Measurements from ENCODE around the gene CFAP100.
A peak's percentile ranks its signal among the peaks of the same experiment; 100 is the strongest.

The CFAP100 gene

DNA sequence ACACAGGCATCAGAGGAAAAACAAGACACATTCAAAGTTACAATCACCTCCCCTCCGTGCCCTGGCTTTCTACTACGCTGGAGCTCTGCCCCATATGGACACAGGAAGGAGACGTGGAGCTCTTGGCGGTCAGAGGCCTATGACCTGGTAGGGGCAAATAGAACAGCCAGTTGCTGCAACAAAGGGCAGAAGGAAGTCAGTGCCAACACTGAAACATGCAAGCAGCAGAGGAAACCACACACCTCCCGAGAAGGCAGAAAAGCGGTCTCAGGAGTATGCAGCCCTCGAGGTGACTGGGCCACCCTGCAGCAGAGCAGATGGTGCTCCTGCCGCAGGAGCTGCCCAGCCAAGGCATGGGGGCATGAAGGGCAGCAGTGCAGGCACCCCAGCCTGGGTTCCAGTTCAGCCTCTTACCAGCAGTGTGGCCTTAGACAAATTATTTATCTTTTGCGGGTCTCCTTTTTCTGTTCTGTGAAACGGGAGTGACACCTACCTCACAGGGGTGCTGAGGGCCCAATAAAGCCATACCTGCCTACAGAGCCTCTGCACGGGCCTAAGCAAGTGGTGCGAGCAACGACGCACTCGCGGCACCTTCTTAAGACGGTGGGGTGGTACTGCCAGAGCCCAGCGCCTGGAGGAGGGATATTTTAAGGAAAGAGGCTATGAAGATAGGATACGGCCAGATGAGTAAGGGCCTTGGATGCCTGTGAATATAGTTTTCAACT is 72.3 kb downstream of the CFAP100 start:
- DNase-seq, result no peak

DNA sequence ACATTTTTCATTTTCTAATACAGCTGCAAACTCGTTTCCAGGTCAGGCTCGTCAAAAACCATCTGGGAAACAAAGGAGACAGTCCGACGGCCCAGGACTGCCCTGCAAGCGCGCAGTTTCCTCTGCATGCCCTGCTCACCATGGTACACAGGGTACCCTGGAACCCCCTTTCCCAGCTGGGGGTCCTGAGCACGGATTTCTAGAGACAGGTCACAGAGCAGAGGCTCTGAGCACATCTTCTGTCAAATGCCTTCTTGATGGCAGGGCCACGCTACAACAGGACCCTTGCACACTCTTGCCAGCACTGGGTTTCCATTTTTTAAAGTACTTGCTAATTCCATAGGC is 72.9 kb downstream of the CFAP100 start:
- DNase-seq, result no peak

DNA sequence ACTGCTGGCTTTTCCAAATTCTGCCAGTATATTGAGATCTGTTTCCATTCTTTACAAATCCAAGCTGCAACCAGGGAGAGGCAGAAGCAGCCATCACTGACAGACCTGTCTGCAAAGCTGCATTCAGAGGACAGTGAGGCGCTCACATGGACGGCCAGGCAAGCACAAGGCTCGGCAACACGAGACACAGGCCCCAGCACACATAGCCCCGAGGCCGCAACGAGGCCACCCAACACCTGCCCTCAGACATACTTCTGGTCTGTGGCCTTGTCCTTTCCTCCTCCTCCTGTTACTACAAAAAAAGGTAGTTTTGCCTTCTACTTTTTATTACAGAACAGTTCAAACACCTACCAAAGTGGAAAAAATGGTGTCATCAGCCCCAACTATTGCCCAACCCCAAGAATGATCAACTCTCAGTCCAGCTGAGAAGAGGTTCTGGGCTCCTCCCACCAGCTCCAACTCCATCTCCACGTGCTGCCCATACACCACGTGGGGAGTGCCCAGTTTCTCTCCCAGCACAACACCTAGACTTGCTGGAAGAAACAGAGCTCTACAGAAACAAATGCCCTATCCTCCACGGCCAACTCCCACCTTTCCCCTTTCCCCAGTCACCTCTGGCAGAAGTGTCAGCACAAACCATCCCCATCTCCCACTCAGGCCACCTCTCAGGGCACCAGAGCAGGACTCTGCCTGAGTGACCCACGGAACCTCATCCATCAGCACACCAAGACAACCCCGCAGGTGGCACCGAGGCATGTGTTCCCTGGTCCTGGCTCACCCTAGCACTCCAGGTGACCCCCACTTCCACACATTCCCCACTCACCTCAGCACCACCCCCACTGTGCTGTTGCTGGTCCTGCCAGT is 73.6 kb downstream of the CFAP100 start:
- no peak for DNase-seq

DNA sequence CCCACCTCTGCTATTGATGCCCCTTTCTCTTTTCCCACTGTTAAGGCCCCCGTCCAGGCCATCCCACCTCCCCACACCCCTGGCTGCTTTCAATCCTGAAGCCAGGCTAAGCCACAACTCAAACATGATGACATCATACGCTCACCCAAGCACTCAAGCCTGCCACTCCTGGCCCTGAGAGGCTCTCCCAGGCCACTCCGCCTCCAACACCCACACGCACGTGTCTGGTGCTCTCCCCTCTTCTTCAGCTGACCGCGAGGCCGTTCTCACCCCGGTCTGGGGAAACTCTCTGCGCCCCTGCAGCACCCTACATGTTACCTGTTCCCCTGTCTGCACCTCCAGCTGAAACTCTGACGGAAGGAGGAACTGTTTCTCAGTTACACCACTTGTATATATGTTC is 74.8 kb downstream of the CFAP100 start:
- DNase-seq, result no peak

DNA sequence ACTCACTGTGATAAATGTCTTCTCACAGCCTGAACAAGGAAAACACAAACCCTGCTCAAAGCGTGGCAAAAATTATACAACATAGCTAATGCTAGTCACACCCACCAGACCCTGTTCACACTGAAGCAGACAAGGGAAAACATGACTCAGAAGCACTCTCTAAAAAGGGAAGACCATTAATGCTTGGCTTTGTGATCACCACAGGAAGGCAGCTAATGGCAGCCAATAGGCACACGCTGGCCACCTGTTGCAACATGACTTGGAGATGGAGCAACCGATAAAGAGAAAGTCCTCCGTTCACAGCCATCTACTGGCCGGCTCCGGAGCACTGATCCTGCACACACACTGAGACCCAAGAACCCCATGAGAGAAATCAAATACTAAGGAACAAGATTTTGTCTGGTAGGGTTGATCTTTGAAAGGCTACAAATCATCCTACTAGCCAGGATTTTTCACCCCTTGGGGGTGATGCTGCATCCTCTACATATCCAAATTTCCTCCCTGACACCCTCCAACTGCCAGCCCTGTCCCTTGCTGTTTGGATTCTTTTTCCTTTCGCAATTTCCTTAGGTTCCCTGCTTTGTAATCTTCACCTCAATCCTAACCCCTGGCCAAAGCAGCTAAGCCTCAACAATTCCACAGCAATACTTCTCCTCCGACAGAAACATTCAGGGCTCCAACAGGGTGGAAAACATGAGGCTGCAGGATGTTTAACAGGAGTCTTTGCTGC is 77.7 kb downstream of the CFAP100 start:
- peak; percentile 48 for DNase-seq

DNA sequence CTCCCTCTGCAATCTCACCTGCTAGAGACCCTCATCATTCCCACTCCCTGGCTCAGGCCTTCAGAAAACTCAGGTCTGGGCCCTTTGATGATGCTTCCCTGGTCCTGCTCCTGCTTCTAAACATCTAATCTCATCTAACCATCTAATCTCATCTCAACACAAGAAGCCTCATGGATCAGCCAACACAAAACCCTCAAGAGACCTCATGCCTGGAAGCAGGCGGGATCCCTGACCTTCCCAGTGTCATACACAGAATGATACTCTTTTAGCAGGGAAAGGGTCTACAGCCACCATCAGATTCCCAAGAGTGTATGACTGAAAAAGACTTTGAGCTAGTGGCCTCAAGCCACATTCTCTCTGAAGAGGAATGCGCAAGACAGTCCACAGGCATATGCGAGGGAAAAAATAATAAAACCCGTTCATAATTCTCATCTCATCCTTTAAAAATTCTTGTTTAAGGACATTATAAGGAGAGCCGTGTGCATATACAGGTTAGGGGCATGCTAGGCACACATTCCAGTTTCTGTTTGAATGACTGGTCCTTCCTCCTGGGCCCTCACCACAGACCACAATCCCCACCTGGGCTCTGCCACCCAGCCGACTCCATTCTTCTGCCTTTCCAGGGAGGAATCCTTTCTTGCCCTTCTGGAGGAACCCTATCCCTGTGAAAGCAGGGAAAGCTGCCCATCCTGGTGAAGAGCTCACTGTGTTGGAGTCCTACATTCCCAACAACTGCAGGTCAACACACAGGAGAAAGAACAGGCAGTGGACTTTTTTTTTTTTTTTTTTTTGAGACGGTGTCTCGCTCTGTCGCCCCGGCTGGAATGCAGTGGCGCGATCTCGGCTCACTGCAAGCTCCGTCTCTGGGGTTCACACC is 78.8 kb downstream of the CFAP100 start:
- no peak for DNase-seq

DNA sequence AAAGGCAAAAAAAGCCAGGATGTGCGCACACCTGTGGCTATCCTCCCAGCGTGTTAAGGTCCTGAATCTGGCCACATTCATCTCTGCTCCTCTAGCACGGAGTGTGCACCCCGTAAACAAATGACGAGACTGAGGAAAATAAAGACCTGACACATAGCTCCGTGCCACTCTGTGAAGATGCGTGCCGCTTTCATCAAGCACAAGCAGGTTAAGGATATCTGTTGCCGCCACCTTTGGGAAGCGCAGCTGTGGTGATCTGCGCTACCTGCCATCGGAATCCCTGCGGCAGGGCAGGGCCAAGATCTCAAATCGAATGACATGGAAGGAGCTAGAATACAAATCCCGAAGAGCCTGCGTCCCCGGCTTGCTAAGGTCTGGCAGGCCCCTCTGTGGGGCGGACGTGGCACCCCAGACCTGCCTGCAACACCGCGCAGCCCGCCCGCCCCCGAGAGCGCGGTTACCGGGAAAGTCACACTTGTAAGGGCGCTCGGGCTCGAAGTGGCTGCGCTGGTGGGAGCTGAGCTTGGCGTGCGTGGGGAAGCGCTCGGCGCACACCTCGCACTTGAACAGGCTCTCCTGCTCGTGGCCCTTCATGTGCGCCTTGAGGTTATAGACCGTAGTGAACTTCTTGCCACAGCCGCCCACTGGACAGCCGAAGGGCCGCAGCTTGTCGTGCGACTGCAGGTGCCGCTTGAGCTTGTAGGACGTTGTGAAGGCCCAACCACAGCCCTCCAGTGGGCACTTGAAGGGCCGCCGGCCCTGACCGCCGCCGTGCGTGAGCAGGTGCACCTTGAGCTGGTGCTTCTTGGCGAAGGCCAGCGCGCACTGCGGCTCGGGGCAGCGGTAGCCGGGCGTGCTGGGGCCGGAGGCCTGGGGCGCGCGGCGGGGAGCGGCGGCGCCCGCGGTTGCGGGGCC is 80.0 kb downstream of the CFAP100 start:
- peak; percentile 22 for DNase-seq

DNA sequence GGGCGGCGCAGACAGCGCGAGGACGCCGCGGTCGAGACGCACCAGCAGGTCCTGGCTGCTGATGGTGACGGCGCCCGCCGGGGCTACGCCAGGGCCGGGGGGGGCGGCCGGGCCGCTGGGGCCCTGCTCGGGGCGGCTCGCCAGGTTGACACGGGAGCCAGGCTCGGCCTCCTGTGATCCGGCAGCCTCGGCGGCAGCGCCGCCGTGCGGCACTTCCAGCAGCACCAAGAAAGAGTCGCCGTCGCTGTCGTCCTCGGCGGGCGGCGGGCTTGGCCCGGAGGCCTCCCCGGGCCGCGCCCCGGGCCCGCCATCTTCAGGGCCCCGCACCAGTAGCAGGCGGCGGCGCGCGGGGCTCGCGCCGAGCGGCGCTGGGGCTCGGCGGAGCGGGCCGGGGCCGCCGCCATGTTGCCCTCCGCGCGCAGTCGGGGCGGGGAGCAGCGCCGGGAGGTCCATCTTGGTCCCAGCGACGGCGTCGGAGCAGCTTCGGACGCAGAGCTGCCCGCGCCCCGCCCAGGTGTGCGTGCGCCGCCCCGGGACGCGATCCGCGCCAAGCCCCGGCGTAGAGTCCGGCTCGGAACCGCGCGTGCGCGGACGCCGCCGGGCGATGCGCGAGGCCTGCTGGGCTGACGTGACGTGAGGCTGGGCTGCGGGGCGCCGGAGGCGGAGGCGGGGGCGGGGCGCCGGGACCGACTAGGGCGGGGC is 80.9 kb downstream of the CFAP100 start, which contains the start of gene ZXDC:
TSS of gene ZXDC (minus strand) at position 479 of the 702 bp plus-strand sequence. CDS start at position 453, 26 bp downstream.
- peak; percentile 77 for DNase-seq

DNA sequence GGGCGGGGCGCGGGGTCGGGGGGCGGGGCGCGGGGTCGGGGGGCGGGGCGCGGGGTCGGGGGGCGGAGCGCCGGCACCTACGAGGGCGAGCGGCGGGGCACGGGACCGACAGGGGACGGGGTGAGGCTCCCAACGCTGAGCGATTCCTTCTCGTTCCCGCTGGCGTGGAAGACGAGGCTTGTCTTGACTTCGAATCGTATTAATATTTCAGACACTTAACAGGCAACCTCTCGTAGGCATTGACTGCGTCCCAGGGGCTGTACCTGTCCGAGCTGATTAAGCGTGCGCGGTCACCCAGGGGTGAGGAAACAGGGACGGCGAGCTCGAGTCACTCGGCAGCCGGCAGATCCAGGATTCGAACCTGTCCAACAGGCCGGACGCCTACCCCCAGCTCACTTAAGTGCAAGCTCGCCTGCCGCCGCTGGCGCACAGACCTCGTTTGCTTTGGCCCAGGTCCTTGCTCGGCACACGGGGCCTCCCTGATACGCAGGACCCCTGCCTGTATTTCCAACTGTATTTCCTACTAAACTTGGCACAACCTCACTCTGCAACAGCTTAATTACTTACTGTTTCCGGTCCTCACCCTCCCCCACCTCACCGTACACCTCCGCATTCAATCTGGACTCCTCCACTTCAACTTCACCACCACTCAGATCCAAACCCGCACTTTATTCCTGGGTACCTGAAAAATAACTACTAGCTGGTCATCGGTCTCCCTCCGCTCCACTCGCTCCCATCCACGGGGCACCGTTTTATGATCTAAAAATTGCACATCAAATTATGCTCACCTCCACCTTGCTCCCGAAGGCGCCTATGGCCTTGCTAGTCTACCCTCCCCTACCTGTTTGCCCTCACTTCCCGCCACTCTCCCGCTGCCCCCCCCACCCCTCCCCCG is 81.7 kb downstream of the CFAP100 start:
- DNase-seq, result peak; percentile 25

DNA sequence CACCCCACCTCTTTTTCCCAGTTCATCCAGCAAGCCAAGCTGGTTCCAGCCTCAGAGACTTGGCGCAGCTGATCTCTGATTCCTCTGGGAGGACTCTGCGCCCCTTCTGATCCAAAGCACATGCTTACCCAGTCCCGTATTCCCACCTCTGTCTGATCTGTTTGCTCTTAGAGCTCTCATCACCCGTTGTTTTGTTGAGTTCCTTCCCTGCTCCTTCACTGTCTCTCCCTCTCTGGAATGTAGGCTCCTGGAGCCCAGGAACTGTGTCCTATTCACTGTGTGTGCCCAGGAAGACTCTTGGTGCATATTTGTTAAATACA is 82.3 kb downstream of the CFAP100 start:
- no peak for DNase-seq

DNA sequence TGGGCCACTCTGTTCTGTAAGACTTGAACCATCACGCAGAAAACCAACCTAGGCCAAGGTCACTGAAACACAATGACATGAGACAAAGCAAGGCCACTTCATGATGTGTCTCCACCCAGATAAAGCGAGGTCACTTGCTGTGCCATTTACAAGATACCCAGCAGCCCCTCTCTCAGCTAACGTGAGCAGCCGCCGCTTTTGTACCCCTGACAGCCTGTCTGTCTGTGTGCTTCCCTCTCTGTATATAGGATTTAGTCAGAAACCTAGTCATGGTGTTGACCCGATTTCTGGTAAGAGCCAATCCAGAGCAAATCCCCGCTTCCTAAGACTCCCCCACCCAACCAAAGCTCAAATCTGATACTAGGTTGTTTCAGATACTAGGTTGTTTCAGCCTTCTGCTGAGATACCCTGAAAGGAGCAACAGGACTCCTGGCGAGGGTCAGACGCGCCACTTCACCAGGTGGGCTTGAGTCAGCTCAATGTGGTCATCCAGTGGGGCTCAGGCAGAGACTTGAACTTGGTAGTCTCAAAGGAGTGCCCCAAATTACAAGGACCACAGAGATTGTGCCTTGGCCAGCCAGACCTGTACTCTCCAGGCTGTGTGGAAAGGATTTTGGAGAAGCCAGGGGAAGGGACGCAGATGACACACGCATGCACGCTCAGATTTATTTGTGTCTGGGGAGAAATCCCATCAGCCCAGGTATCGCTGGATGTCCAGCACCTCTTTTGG is 84.0 kb downstream of the CFAP100 start:
- DNase-seq, result no peak

DNA sequence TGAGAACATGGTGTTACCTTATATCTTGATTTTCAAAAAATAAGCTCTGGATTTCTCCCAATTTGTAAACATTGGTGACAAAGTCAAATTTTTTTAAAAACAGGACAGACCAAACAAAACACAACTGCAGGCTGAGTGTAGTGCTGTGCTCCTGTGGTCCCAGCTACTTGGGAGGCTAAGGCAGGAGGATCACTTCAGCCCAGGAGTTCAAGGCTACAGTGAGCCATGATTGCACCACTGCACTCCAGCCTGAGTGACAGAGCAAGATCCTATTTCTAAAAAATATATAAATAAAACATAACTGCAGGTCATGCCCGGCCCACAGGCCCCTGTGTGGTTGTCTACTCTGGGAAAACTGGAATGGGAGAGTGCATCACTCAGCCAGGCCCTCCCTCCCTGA is 84.9 kb downstream of the CFAP100 start:
- no peak for DNase-seq

DNA sequence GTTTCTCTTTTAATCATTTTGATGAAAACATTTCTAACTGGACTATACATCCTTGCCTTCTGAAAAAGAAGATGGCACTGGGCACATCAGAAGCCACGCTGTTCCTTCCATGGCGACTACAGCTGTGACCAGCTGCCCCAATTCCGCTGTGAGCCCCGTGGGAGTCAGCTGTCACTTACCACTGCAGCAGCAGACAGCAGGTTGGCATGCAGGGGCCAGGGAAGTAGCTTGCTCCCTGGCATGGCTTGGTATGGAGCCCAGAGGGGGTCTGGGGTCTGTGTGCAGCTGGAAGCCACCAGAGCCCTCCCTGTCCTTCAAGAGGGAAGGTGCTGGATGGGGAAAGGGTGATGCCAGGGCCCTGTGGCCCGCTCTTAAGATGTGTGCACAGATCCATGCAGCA is 85.5 kb downstream of the CFAP100 start:
- DNase-seq, result no peak

DNA sequence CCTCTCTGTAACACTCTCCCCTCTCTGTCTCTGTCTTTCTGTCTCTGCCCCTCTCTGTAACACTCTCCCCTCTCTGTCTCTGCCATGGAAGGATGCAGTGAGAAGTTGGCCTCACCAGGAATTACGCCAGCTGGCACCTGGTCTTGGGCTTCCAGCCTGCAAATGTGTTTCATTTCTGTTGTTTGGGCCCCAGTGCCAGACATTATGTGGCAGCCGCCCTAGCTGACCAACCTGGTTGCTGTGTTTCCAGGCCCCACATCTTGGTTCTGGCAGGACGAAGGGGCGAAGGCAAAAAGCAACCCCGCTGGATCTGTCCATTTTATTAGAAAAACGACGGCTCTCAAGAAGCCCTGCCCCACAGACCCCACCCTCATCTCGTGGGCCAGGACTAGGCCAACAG is 86.2 kb downstream of the CFAP100 start:
- no peak for DNase-seq

DNA sequence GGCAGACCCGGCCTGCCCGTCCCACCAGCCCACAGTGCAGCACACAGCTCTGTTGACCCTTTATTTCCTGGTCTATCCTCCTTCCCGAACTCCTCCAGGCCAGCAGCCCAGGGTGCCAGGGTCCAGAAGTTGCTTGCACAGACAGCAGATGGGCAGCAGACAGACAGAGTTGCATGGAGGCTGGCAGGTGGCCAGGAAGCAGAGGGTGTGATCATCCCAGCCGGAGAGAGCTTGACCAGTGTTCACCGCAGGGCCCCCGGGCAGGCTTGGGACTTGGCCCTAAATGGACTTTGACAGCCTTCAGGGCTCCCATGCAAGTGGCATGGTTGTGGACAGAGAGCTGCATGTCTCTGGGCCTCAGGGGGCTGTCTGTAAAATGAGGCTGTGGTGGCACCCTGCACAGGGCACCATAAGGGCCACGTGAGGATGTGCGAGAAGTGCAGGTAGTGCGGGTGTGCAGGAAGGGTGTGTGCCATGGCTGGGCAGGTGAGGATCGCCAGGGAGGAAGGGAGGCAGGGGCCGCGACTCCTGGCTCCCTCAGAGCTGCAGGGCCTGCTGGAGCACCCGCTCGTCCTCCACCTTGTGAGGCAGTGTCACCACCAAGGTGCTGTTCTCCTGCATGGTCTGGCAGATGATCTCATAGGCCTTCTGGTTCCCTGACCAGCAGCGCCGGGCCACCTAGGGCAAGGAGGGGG is 87.2 kb downstream of the CFAP100 start:
- no peak for DNase-seq

DNA sequence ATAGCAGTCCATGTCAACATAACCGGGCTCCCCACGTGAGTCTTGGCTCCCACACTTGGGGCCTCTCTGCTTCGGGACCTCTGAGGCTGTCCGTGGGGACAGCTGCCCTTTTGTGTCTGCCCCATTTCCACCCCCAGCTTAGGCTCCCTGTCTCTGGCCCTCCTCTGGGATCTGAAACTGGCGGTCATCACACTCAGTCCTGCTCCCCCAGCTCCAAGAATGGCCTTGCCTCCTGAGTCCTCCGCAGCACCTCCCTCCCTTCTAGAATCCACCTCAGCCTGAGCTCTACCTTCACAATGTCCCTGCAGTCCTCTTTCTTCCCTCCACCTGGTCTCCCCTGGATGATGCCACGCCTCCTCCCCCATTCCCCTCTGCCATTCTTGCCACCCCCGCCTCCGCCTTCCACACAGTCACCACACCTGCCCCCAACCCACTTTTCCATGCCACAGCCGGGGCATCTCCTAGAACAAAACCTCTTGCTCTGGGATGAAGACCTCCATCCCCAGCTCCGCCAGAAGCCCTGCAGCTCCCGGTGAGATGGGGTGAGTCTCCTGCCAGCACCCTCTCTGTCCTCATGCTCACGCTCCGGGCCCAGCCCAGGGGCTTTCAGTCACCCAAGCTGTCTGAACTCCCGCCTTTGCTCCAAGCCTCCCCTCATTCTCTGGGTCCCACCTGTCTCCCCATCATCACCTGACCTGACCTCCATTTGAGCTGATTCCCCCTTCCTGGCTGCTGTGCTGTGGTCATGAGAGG is 88.0 kb downstream of the CFAP100 start:
- DNase-seq, result no peak

DNA sequence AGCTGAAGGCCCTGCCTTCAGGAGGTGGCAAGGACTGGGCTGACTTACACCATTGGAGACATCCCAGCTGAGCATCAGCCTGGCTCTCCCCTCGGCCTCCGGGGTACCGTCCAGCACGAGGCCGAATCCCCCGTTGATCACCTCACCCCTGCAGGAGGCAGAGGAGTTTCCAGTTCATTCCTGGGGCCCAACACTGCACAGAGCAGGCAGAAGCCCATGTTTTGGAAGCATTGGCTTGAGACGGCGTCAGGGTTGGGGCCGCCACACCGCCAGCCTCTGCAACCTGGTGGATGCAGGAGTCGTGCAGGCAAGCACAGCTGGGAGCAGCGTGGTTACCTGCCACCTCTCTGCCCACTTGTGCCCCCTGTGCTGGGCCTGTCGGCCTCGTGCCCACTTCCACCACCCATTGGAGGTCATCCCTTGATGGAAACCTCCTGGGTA is 88.6 kb downstream of the CFAP100 start:
- no peak for DNase-seq

DNA sequence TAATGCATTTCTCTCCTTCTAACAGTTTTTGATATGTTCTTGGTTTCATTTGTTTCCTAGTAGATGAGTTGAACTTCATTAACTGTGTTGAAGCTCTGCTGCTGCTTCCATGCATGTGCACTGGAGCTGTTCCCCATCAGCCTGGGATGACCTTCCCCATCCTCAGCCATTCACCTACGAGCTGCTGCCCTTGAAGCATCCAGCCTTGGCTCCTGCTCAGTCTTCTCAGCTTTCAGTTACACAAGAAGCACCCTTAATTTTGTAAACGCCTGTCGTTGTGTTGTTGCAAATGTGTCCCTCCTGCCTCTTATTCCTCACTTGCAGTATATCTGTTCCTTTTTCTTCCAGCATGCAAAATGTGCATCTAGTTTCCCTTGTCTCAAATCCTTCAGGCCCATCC is 89.4 kb downstream of the CFAP100 start:
- no peak for DNase-seq

All from DMS79 treated with DMSO at 0.1 percent for 48 hours (cell line).